K562 (cell line): ENCODE data around the gene PRKAR1B.

Source experiments
- CTCF ChIP-seq, 3 experiments: IDR thresholded peaks in 2 of 3; conservative IDR thresholded peaks in 1 of 3; 2 replicates each; pipeline ENCODE4 v1.5.1; 2011 to 2012; ENCODE audit warnings: low read length in 3 of 3, mild to moderate bottlenecking in 3 of 3, control low read depth in 2 of 3, improper control_type of control experiment in 1 of 3, inconsistent platforms in 1 of 3, low read depth in 1 of 3, mixed read lengths in 1 of 3, moderate library complexity in 1 of 3; ENCODE audit not compliant: insufficient read depth in 2 of 3
- ELF4 ChIP-seq: fragments of 450-650 bp; formaldehyde crosslinking; IDR thresholded peaks from 2 replicates; pipeline ENCODE4 v1.4.0; 2022; ENCODE audit warnings: missing genetic modification characterization
- EZH2 ChIP-seq: IDR thresholded peaks from 2 replicates; pipeline ENCODE4 v1.6.1; 2012; ENCODE audit warnings: low read depth, mild to moderate bottlenecking, inconsistent platforms, low read length, borderline replicate concordance
- FOXM1 ChIP-seq, 2 experiments: fragments of 450-650 bp in 1 of 2; sonication (generic) in 1 of 2; formaldehyde crosslinking in 1 of 2; IDR thresholded peaks; 2 replicates each; pipeline versions ENCODE4 v1.6.1 to v1.9.0; 2017 to 2022; ENCODE audit warnings: low read depth in 2 of 2, mild to moderate bottlenecking in 2 of 2, missing genetic modification reagents in 1 of 2, moderate library complexity in 1 of 2
- JUND ChIP-seq, 2 experiments: IDR thresholded peaks; 2 replicates in 1 of 2; 3 replicates in 1 of 2; pipeline ENCODE4 v1.6.1; 2011; ENCODE audit warnings: borderline replicate concordance in 2 of 2, low read depth in 2 of 2, low read length in 2 of 2, improper control_type of control experiment in 1 of 2, missing biosample characterization in 1 of 2, missing genetic modification characterization in 1 of 2, missing genetic modification reagents in 1 of 2
- POLR2A ChIP-seq: fragments of 450-650 bp; conservative IDR thresholded peaks from 2 replicates; pipeline ENCODE4 v1.6.1; 2016
- POLR2AphosphoS2 ChIP-seq: IDR thresholded peaks from 2 replicates; pipeline ENCODE4 v1.6.1; 2012; ENCODE audit warnings: low read length, improper control_type of control experiment
- PRDM10 ChIP-seq: fragments of 450-650 bp; IDR thresholded peaks from 2 replicates; pipeline ENCODE4 v1.6.1; 2018; ENCODE audit not compliant: partially characterized antibody
- ZNF764 ChIP-seq: fragments of 250-450 bp; sonication (Bioruptor Pico); IDR thresholded peaks from 2 replicates; pipeline ENCODE4 v1.4.0; 2020; ENCODE audit warnings: low read depth, mild to moderate bottlenecking, moderate library complexity

GRCh38 chr7:569996-570800, 156.9 kb downstream of the PRKAR1B start:
- no peak for TF ChIP-seq PRDM10
- no peak for TF ChIP-seq FOXM1 (IDR thresholded peaks at IDR 0.05; ENCODE audit: low read depth)
- no peak for TF ChIP-seq FOXM1 (CRISPR knock-in tag; IDR thresholded peaks at IDR 0.05; ENCODE audit: low read depth)
- TF ChIP-seq CTCF (IDR thresholded peaks at IDR 0.05 in 2 of 3, conservative IDR thresholded peaks at IDR 0.05 in 1 of 3; ENCODE audit: insufficient read depth in 2 of 3, low read depth in 1 of 3, low read length in 3 of 3) = no peak
- no peak for TF ChIP-seq JUND (IDR thresholded peaks at IDR 0.05; ENCODE audit: borderline replicate concordance, low read depth, low read length)
- TF ChIP-seq JUND (tag; IDR thresholded peaks at IDR 0.05; ENCODE audit: borderline replicate concordance, low read depth, low read length) = no peak
- no peak for TF ChIP-seq EZH2
- no peak for TF ChIP-seq ZNF764 (CRISPR knock-in tag)
- no peak for TF ChIP-seq POLR2AphosphoS2
- TF ChIP-seq ELF4 (CRISPR knock-in tag) = no peak
- no peak for TF ChIP-seq POLR2A
